Kidney capillary endothelial cell (primary cell): ENCODE data around the gene TSFM.

Experiments used
- DNase-seq: peaks from one replicate; pipeline ENCODE4 v3.0.0-alpha.2; 2018; ENCODE audit warnings: low spot score

Gene TSFM

GRCh38 chr12:57746025-57746424 is 36.6 kb upstream of the TSFM start:
- DNase-seq = no peak

GRCh38 chr12:57749061-57749460 is 33.5 kb upstream of the TSFM start:
- DNase-seq = no peak

- DNase-seq = no peak
Observed at GRCh38 chr12:57750561-57751431, 31.8 kb upstream of the TSFM start.

- no peak for DNase-seq
Observed at GRCh38 chr12:57751432-57751787, 31.2 kb upstream of the TSFM start.

- peak; percentile 99 for DNase-seq
Observed at GRCh38 chr12:57751788-57752667, 30.6 kb upstream of the TSFM start, which contains the start of gene CDK4. TSS of gene CDK4 (minus strand) at chr12:57752310. CDS start at chr12:57751717, 593 bp downstream.

- DNase-seq = no peak
Observed at GRCh38 chr12:57752668-57753000, 30.0 kb upstream of the TSFM start.

- DNase-seq = no peak
Observed at GRCh38 chr12:57753756-57754337, 28.7 kb upstream of the TSFM start.

GRCh38 chr12:57754411-57755193 is 28.0 kb upstream of the TSFM start, which contains the start of gene MARCHF9:
TSS of gene MARCHF9 (plus strand) at chr12:57755103. CDS start at chr12:57755529, 426 bp downstream.
- no peak for DNase-seq

- no peak for DNase-seq
Observed at GRCh38 chr12:57755194-57755453, 27.5 kb upstream of the TSFM start.

GRCh38 chr12:57755454-57756372 is 26.9 kb upstream of the TSFM start:
- DNase-seq = no peak

- no peak for DNase-seq
Observed at GRCh38 chr12:57756406-57757341, 25.9 kb upstream of the TSFM start.

- DNase-seq = no peak
Observed at GRCh38 chr12:57757771-57758170, 24.8 kb upstream of the TSFM start.

- DNase-seq = no peak
Observed at GRCh38 chr12:57758552-57759359, 23.8 kb upstream of the TSFM start.

GRCh38 chr12:57759360-57759980 is 23.1 kb upstream of the TSFM start:
- no peak for DNase-seq

- DNase-seq = no peak
Observed at GRCh38 chr12:57760347-57760982, 22.1 kb upstream of the TSFM start.

GRCh38 chr12:57761391-57761998 is 21.1 kb upstream of the TSFM start:
- no peak for DNase-seq

GRCh38 chr12:57762463-57762862 is 20.1 kb upstream of the TSFM start:
- no peak for DNase-seq
